ENCODE results near the gene TMEM108.

Gene TMEM108

GRCh38 chr3:133440652-133441051, 402.5 kb downstream of the TMEM108 start:
- TF ChIP-seq, protein P1, sequence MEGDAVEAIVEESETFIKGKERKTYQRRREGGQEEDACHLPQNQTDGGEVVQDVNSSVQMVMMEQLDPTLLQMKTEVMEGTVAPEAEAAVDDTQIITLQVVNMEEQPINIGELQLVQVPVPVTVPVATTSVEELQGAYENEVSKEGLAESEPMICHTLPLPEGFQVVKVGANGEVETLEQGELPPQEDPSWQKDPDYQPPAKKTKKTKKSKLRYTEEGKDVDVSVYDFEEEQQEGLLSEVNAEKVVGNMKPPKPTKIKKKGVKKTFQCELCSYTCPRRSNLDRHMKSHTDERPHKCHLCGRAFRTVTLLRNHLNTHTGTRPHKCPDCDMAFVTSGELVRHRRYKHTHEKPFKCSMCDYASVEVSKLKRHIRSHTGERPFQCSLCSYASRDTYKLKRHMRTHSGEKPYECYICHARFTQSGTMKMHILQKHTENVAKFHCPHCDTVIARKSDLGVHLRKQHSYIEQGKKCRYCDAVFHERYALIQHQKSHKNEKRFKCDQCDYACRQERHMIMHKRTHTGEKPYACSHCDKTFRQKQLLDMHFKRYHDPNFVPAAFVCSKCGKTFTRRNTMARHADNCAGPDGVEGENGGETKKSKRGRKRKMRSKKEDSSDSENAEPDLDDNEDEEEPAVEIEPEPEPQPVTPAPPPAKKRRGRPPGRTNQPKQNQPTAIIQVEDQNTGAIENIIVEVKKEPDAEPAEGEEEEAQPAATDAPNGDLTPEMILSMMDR (IDR thresholded peaks at IDR 0.05; ENCODE audit: unreplicated experiment in 3 of 3): no peak
- H3K9me3 Mint-ChIP-seq: peaks cover 8% of the 10 kb centered on the region
- H3K27ac Mint-ChIP-seq: no peak overlapping the region
- peaks cover 6% of the 10 kb centered on the region for H3K4me1 Mint-ChIP-seq
- no peak overlapping the region for H3K4me3 Mint-ChIP-seq
- peaks cover 49% of the 10 kb centered on the region for H3K27me3 Mint-ChIP-seq (ENCODE audit: low read depth)
- peaks cover 4% of the 10 kb centered on the region for H3K36me3 Mint-ChIP-seq (ENCODE audit: low read depth)

- Mint-ChIP-seq H3K27ac (no peak overlapping the region), H3K36me3 (ENCODE audit: low read depth) (peaks cover 4% of the 10 kb centered on the region), H3K27me3 (ENCODE audit: low read depth) (peaks cover 49% of the 10 kb centered on the region), H3K9me3 (peaks cover 8% of the 10 kb centered on the region), H3K4me1 (peaks cover 6% of the 10 kb centered on the region), H3K4me3 (no peak overlapping the region)
- TF ChIP-seq, protein P1 (IDR thresholded peaks at IDR 0.05; ENCODE audit: unreplicated experiment in 3 of 3): no peak
These were observed 403.7 kb downstream of the TMEM108 start for GRCh38 chr3:133441867-133442270.

- Mint-ChIP-seq H3K4me1 (peaks cover 6% of the 10 kb centered on the region), H3K27me3 (ENCODE audit: low read depth) (peaks cover 49% of the 10 kb centered on the region), H3K4me3 (no peak overlapping the region), H3K36me3 (ENCODE audit: low read depth) (peaks cover 4% of the 10 kb centered on the region), H3K27ac (no peak overlapping the region), H3K9me3 (peaks cover 8% of the 10 kb centered on the region)
- TF ChIP-seq, protein P1 (IDR thresholded peaks at IDR 0.05; ENCODE audit: unreplicated experiment in 3 of 3): no peak
These were observed 404.3 kb downstream of the TMEM108 start for GRCh38 chr3:133442518-133442917.

GRCh38 chr3:133443649-133444422, 405.6 kb downstream of the TMEM108 start:
- Mint-ChIP-seq H3K4me3 (no peak overlapping the region), H3K4me1 (peaks cover 6% of the 10 kb centered on the region), H3K27me3 (ENCODE audit: low read depth) (peaks cover 50% of the 10 kb centered on the region), H3K9me3 (peaks cover 8% of the 10 kb centered on the region), H3K27ac (no peak overlapping the region), H3K36me3 (ENCODE audit: low read depth) (peaks cover 4% of the 10 kb centered on the region)
- TF ChIP-seq, protein P1 (IDR thresholded peaks at IDR 0.05; ENCODE audit: unreplicated experiment in 3 of 3): peak in 1 of 3 experiments; percentile 13

- H3K27me3 Mint-ChIP-seq (ENCODE audit: low read depth): peaks cover 45% of the 10 kb centered on the region
- TF ChIP-seq, protein P1 (IDR thresholded peaks at IDR 0.05; ENCODE audit: unreplicated experiment in 3 of 3): no peak
- H3K36me3 Mint-ChIP-seq (ENCODE audit: low read depth): peaks cover 4% of the 10 kb centered on the region
- H3K27ac Mint-ChIP-seq: no peak overlapping the region
- H3K9me3 Mint-ChIP-seq: peaks cover 5% of the 10 kb centered on the region
- peaks cover 7% of the 10 kb centered on the region for H3K4me1 Mint-ChIP-seq
- no peak overlapping the region for H3K4me3 Mint-ChIP-seq
These were observed 406.2 kb downstream of the TMEM108 start for GRCh38 chr3:133444423-133444774.

DNA sequence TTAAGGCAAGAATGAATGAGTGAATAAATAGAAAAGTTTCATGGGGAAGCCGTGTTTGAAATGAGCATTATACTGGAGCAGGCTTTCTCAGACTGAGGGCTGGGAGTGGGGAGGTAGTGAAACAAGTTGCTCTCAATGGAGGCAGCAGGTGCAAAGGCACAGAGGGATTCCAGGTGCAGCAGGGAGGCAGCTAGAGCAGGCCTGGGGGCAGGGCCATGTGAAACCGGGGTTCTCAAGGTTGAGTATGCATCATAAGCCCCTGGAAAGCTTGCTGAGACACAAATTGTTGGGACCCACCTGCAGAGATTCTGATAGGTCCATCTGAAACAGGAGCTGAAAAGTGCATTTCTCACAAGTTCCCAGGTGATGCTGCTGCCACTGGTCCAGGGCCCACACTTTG, 406.9 kb downstream of the TMEM108 start:
- Mint-ChIP-seq H3K4me3 (no peak overlapping the region), H3K36me3 (ENCODE audit: low read depth) (no peaks in the 10 kb centered on the region)

More for the DNA sequence above, 406.9 kb downstream of the TMEM108 start:
- H3K9me3 Mint-ChIP-seq: no peaks in the 10 kb centered on the region
- H3K4me1 Mint-ChIP-seq: peaks cover 7% of the 10 kb centered on the region
- H3K27ac Mint-ChIP-seq: no peak overlapping the region
- TF ChIP-seq, protein P1 (IDR thresholded peaks at IDR 0.05; ENCODE audit: unreplicated experiment in 3 of 3): no peak
- peaks cover 40% of the 10 kb centered on the region for H3K27me3 Mint-ChIP-seq (ENCODE audit: low read depth)
